ENCODE data around the gene SYCP2L.
A peak's percentile ranks its signal among the peaks of the same experiment; 100 is the strongest.

Gene SYCP2L

DNA sequence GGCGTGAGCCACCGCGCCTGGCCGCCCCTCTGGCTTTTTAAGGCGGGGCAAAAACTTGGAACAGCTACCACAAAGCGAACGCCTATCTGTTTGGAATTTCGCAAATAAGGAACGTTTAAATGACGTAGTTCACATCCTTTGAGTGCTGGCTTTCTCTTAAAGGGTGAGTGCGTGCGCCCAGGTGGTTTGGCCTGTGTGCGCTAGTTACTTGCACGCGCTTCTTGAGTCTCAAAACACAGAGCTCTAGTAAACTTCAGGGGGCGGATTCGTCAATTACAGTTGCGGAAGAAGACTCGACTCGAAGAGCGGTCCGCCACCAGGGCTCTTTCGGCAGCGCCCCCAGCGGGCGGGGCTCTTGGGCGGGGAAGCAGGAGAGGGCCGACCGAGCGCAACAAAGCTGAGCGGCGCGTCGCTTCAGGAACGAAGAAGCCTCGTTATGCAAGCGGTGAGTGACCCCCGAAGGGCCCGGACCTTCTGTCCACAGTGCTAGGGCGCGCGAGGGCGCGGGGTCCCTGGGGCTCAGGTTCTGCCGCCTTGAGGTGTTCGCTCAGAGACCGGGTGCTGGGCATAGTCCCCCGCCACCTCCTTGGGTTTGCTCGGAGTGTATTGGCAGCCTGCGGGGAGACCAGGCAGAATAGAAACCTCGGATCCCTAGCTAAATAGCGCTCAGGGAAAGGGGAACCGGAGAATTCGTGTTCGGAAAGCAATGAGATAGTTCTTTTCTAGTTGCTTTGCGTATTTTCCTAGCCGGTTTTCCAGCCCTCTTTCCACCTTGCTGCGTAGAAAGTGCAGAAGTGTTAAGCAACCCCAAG is at the start of gene SYCP2L:
Gene SYCP2L, plus strand, starts transcription at position 362 of the 812 bp plus-strand sequence. Its CDS starts 75 bp downstream, at position 437.
- TF ChIP-seq, protein P1, sequence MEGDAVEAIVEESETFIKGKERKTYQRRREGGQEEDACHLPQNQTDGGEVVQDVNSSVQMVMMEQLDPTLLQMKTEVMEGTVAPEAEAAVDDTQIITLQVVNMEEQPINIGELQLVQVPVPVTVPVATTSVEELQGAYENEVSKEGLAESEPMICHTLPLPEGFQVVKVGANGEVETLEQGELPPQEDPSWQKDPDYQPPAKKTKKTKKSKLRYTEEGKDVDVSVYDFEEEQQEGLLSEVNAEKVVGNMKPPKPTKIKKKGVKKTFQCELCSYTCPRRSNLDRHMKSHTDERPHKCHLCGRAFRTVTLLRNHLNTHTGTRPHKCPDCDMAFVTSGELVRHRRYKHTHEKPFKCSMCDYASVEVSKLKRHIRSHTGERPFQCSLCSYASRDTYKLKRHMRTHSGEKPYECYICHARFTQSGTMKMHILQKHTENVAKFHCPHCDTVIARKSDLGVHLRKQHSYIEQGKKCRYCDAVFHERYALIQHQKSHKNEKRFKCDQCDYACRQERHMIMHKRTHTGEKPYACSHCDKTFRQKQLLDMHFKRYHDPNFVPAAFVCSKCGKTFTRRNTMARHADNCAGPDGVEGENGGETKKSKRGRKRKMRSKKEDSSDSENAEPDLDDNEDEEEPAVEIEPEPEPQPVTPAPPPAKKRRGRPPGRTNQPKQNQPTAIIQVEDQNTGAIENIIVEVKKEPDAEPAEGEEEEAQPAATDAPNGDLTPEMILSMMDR (IDR thresholded peaks at IDR 0.05; ENCODE audit: low read depth, low read length): no peak
- H3K4me3 ChIP-seq (ENCODE audit: low read depth, low read length): peak within 1 kb of the TSS; percentile 56

DNA sequence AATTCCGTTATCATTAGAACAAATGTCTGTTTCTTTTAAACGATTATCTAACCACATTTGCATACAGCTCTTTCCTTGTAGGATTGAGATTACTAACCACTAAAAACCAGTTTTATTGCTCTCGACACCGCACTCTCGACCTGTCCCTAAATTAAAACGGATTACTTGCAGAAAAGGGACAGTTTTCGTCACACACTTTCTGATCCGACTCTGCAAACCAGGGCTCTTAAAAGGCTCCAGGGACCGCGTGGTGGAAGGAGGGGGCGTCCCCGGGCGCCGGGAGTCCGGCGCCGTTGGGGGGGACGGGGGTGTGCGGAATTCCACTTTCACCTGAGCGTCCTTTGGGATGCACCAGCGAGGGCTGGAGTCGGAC is 49.2 kb upstream of the SYCP2L start:
- H3K4me3 ChIP-seq (ENCODE audit: low read depth, low read length): peak overlapping the region; percentile 61
- TF ChIP-seq, protein P1 (IDR thresholded peaks at IDR 0.05; ENCODE audit: low read depth, low read length): no peak

DNA sequence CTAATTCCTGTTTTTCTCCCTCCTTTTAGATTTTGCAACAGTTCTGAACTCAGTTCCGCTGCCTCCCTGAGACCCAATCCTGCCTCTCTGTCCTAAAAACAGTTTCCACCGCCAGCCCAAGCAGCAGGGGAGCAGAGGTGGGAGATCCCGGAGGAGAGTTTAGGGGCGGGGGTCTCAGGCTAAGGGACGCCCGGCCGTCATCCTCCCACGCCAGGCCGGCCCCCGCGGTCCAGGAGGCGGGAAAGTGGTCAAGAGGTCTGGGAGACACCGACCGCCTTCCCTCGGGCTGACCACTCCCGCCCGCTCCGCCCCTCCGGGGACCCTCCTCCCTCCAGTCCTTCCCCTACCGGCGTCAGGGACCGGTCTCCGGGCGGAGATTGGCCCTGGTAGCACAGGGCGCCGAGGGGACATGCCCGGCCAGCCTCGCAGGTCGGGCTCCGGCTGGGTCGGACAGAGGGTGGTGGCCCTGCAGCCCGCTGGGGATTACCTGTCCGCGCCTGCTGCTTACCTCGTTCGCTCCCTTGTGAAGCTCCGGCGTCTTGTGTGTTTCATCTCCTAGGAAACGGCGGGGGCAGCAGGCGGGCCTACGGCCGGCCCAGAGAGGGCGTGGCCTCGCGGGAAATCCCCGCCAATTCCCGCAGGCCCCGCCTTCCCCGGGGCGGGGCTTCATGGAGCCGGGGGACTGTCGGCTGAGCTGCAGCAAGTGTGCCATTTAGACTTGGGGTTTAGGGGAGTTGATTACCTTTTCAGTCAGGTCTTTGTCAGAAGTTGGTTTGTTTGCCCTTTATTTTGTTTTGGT is 48.7 kb upstream of the SYCP2L start, which contains the start of gene MAK:
Gene MAK, minus strand, starts transcription at position 545 of the 799 bp plus-strand sequence. CDS start 7,891 bp downstream, outside the sequence.
- H3K4me3 ChIP-seq (ENCODE audit: low read depth, low read length): peak within 1 kb of the TSS; percentile 61
- TF ChIP-seq, protein P1 (IDR thresholded peaks at IDR 0.05; ENCODE audit: low read depth, low read length): no peak

DNA sequence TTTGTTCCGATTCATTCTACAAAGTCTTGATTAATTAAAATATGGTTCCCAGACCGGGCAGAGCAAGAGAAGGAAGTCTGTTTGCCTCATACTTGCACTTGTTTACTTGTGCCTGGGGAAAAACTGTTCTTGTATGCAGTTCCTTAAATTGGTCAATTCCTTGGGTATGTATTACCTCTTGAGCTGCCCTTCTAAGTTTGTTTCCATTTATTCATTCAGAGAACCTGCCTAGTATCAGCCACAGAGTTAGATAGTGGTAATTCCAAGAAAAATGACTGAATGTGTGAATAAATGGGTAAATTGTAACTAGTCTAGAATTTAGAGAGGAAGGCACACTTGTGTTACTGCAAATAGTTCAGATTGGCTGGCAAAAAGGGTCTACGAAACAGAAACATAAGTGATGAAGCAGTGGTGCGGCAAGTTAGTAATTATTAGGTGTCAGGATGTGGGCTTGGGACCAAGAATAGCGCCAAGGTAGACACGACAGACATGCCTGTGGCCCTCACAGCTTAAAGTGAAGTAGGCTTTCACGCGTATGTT is 48.0 kb upstream of the SYCP2L start:
- TF ChIP-seq, protein P1 (IDR thresholded peaks at IDR 0.05; ENCODE audit: low read depth, low read length): no peak

DNA sequence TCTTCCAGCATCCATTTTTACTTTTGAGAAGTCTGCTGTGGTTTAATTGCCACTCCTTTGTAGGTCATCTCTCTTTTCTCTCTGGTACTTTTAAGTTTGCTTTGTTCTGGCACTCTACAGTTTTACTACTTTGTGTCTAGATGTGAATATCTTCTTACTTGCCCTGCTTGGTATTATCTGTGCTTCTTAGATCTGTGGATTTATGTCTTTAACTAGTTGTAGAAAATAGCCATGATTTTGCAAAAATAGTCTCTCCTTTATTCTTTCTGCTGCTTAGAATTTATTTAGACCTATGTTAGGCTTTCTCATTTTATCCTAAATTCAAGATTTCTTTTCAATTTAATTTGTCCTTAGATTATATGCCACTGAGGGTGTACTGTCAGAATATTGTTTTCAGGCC is 43.3 kb upstream of the SYCP2L start:
- TF ChIP-seq, protein P1 (IDR thresholded peaks at IDR 0.05; ENCODE audit: low read depth, low read length): no peak

More for the DNA sequence above, 48.0 kb upstream of the SYCP2L start:
- H3K4me3 ChIP-seq (ENCODE audit: low read depth, low read length): no peak overlapping the region; the same call in 1 of the 2 replicates

DNA sequence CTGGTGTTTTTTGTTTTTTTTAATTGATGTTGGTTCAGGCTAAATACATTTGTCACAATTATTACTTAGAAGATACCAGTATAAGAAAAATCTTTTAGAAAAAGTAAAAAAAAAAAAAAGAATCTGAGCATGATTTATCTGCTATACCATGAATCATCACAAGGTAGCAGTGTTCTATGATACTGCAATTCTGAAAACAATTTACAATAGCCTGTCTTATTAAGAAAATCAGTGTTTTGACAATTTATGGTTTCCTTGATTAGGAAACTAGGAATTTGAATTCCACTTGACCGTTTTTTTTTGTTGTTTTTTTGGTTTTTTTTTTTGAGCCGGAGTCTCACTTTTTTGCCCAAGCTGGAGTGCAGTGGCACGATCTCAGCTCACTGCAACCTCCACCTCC is 39.2 kb upstream of the SYCP2L start:
- TF ChIP-seq, protein P1 (IDR thresholded peaks at IDR 0.05; ENCODE audit: low read depth, low read length): no peak

More for the DNA sequence above, 43.3 kb upstream of the SYCP2L start:
- no peak overlapping the region for H3K4me3 ChIP-seq (ENCODE audit: low read depth, low read length)

More for the DNA sequence above, 39.2 kb upstream of the SYCP2L start:
- no peak overlapping the region for H3K4me3 ChIP-seq (ENCODE audit: low read depth, low read length)
